Sigmoid colon (tissue), 7 donors: ENCODE measurements around the gene RPS3. TPM values are rescaled to one million over a fixed set of nuclear protein-coding genes. Genes with fewer than 3 reads are reported as not detected.
"Not testable (repeated sequence)": the region's sequence is repeated elsewhere in the genome, so short reads cannot be mapped to it uniquely, and the experiment has no call there.

Experiments
- DNase-seq: peaks from one replicate; pipeline ENCODE4 v3.0.0-alpha.2; 2019
- H3K27ac ChIP-seq, 4 donors: fragments of 200-600 bp; sonication (generic); one replicate each; pipeline ENCODE4 v1.5.1; 2016 to 2019; ENCODE audit warnings: mild to moderate bottlenecking in 1 of 4
- H3K27me3 ChIP-seq, 3 donors: fragments of 200-600 bp; sonication (generic); one replicate each; pipeline ENCODE4 v1.5.1; 2019; ENCODE audit warnings: mild to moderate bottlenecking in 1 of 3
- H3K36me3 ChIP-seq, 4 donors: fragments of 200-600 bp; sonication (generic); one replicate each; pipeline ENCODE4 v1.5.1; 2016 to 2019
- H3K4me1 ChIP-seq, 4 donors: fragments of 200-600 bp; sonication (generic); one replicate each; pipeline ENCODE4 v1.5.1; 2017 to 2019
- H3K4me3 ChIP-seq, 4 donors: fragments of 200-600 bp; sonication (generic); one replicate each; pipeline ENCODE4 v1.5.1; 2017 to 2019; ENCODE audit warnings: mild to moderate bottlenecking in 2 of 4, moderate library complexity in 1 of 4
- H3K9me3 ChIP-seq, 4 donors: fragments of 200-600 bp in 3 of 4; sonication (generic) in 3 of 4; one replicate each; pipeline versions ENCODE4 v1.5.1 to v1.6.1; 2013 to 2019
- EP300 ChIP-seq, 4 donors: sonication (generic); formaldehyde crosslinking; IDR thresholded peaks; one replicate each; pipeline ENCODE4 v1.6.1; 2017; ENCODE audit warnings: antibody characterized with exemption in 4 of 4
- POLR2A ChIP-seq, 2 donors: fragments of 450-650 bp; IDR thresholded peaks; one replicate each; pipeline ENCODE4 v1.6.1; 2016; ENCODE audit warnings: antibody characterized with exemption in 2 of 2, mild to moderate bottlenecking in 2 of 2, moderate library complexity in 2 of 2
- POLR2AphosphoS5 ChIP-seq, 4 donors: sonication (generic); formaldehyde crosslinking; IDR thresholded peaks; one replicate each; pipeline ENCODE4 v1.6.1; 2017; ENCODE audit warnings: antibody characterized with exemption in 4 of 4
- WGBS, 2 donors: extraction: QIAGEN DNeasy Blood & Tissue Kit; methylation state at CpG; one replicate each; pipeline ENCODE4 v1.1.7; 2013; 5-methylcytosine and 5-hydroxymethylcytosine counted together
- intact Hi-C: fragments of 100-400 bp; cut with DNase I; formaldehyde crosslinking; loops from one replicate; pipeline ENCODE4 v1.15.1; 2023
- polyA plus RNA-seq, 3 donors: library from polyadenylated mRNA; stranded (reverse); fragments of 200-250 nt; gene quantifications; one replicate each; pipeline ENCODE4 v1.2.3, GENCODE V29; 2013
- total RNA-seq, 4 donors: library from RNA; depleted of rRNA; stranded (reverse); fragments of >200 nt; gene quantifications; one replicate each; pipeline ENCODE4 v1.1.0, GENCODE V29; 2016
- TF ChIP-seq, protein P1 (sequence below), 4 experiments: fragments of 450-650 bp in 3 of 4; fragments of 200-600 bp in 1 of 4; IDR thresholded peaks; one replicate each; pipeline ENCODE4 v1.5.1; 2016 to 2019; ENCODE audit warnings: antibody characterized with exemption in 4 of 4, mild to moderate bottlenecking in 3 of 4, moderate library complexity in 2 of 4
- donor health status: healthy with polysubstance abuse.
- donor health status: Bipolar disorder and iron deficiency.
- donor health status: healthy.

RPS3 gene
- total and polyA plus RNA-seq, 7 donors = 967 to 4,083 (median 2,377) TPM

- Histone ChIP-seq H3K9me3 (no peaks in the 10 kb centered on the region), H3K27ac (no peak overlapping the region), H3K27me3 (no peaks in the 10 kb centered on the region), H3K4me1 (peaks cover 0 to 13% (median 10%) of the 10 kb centered on the region in 4 donors), H3K4me3 (no peak overlapping the region), H3K36me3 (no peaks in the 10 kb centered on the region)
- intact Hi-C loops = no loop called here
- TF ChIP-seq, protein P1, sequence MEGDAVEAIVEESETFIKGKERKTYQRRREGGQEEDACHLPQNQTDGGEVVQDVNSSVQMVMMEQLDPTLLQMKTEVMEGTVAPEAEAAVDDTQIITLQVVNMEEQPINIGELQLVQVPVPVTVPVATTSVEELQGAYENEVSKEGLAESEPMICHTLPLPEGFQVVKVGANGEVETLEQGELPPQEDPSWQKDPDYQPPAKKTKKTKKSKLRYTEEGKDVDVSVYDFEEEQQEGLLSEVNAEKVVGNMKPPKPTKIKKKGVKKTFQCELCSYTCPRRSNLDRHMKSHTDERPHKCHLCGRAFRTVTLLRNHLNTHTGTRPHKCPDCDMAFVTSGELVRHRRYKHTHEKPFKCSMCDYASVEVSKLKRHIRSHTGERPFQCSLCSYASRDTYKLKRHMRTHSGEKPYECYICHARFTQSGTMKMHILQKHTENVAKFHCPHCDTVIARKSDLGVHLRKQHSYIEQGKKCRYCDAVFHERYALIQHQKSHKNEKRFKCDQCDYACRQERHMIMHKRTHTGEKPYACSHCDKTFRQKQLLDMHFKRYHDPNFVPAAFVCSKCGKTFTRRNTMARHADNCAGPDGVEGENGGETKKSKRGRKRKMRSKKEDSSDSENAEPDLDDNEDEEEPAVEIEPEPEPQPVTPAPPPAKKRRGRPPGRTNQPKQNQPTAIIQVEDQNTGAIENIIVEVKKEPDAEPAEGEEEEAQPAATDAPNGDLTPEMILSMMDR (IDR thresholded peaks at IDR 0.05) = no peak
- TF ChIP-seq EP300 (IDR thresholded peaks at IDR 0.05) = no peak
- WGBS, 2 donors = 89 to 92% methylated on average over 2 of the region's 2 CpGs
- DNase-seq = no peak
Observed at GRCh38 chr11:75356613-75357012, 42.7 kb upstream of the RPS3 start.

DNA sequence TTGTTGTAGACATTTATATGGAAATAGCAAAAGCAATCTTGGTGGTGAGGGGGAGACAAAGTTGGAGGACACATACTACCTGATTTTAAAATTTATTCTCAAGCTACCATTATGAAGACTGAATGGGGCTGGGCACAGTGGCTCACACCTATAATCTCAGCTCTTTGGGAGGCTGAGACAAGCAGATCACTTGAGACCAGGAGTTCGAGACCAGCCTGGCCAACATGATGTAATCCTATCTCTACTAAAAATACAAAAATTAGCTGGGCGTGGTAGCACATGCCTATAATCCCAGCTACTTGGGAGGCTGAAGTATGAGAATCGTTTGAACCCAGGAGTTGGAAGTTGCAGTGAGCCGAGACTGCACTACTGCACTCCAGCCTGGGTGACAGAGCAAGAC is 37.0 kb upstream of the RPS3 start:
- intact Hi-C loops, DNase-seq, H3K9me3 ChIP-seq, H3K27me3 ChIP-seq, H3K36me3 ChIP-seq, H3K4me1 ChIP-seq, H3K27ac ChIP-seq, H3K4me3 ChIP-seq: not testable (repeated sequence)
- 70 to 76% methylated on average over 4 of the region's 4 CpGs for WGBS, 2 donors

DNA sequence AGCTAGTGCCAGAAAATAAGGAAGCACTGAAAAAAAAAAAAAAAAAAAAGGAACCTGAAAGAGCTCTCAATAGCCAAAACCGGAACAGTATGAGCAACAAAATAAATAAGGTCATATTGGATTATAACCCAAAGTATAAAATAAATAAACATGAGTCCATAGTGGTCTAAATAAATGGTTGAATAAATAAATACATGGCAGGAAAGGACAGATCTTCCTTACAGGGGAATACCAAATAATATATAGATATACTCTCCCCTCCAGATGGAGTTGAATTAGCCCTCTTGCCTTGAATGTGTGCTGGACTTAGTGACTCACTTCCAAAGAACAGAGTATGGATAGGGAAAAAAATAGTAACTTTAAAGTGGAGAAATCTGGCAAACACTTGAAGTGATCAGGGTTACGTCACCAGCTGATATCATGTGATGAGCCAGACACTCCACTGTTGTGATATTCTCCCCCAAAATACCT is 33.6 kb upstream of the RPS3 start:
- Histone ChIP-seq H3K36me3 (no peaks in the 10 kb centered on the region), H3K4me1 (no peaks in the 10 kb centered on the region), H3K4me3 (no peak overlapping the region), H3K9me3 (peaks cover 0 to 2% (median 0%) of the 10 kb centered on the region in 4 donors), H3K27ac (no peak overlapping the region), H3K27me3 (no peaks in the 10 kb centered on the region)
- intact Hi-C loops = no loop called here
- TF ChIP-seq, protein P1 (IDR thresholded peaks at IDR 0.05) = no peak
- TF ChIP-seq POLR2A (IDR thresholded peaks at IDR 0.05) (no peak), POLR2AphosphoS5 (IDR thresholded peaks at IDR 0.05) (no peak), EP300 (IDR thresholded peaks at IDR 0.05) (no peak)
- DNase-seq = no peak
- 45 to 54% methylated on average over 2 of the region's 2 CpGs for WGBS, 2 donors

- H3K27me3 ChIP-seq, intact Hi-C loops, H3K4me3 ChIP-seq, H3K27ac ChIP-seq, DNase-seq, H3K4me1 ChIP-seq, H3K36me3 ChIP-seq, H3K9me3 ChIP-seq: not testable (repeated sequence)
- WGBS, 2 donors = 93% methylated on average over 5 of the region's 5 CpGs
Observed at GRCh38 chr11:75366826-75367225, 32.5 kb upstream of the RPS3 start.

DNA sequence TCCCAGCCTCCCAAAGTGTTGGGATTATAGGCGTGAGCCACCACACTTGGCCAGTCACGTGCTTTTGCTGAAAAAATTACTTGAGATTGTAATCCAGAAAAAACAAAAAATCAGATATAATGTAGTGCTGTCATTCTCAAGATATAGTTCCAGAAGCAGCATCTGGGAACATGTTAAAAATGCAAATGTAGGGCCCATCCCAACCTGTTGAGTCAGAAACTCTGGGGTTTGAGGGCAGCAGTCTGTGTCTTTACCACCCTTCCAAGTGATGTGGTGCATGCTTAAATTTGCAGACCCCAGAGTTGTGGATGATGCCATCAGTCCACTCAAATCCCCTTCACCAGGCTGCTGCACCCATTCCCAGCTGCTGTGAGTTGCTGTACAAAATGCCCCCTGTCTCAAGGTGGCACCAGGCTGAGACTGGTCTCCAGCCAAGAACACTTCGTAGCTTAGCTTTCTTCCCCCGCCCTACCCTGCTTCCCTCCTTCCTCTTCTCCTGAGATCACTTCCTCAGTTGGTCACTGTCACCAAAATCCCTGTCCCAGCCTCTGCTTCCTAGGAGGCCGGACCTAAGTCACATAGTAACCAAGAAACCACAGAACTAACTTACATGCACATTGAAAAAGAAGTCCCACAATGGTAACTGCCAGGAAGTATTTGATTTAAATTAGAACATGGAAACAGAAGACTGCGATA is 29.6 kb upstream of the RPS3 start:
- intact Hi-C loops = no loop called here

More for the DNA sequence above, 29.6 kb upstream of the RPS3 start:
- Histone ChIP-seq H3K4me3 (no peak overlapping the region), H3K36me3 (no peaks in the 10 kb centered on the region), H3K27me3 (no peaks in the 10 kb centered on the region), H3K27ac (no peak overlapping the region), H3K9me3 (peaks cover 0 to 2% (median 0%) of the 10 kb centered on the region in 4 donors), H3K4me1 (no peaks in the 10 kb centered on the region)
- TF ChIP-seq EP300 (IDR thresholded peaks at IDR 0.05) (no peak), POLR2AphosphoS5 (IDR thresholded peaks at IDR 0.05) (no peak), POLR2A (IDR thresholded peaks at IDR 0.05) (no peak)
- TF ChIP-seq, protein P1 (IDR thresholded peaks at IDR 0.05) = no peak
- WGBS, 2 donors = 60 to 74% methylated on average over 6 of the region's 6 CpGs
- DNase-seq = no peak
